GM11168 (cell line): ENCODE data around the gene DIPK1A.

ENCODE experiments used
- in situ Hi-C: fragments of 300-500 bp; cut with MboI; formaldehyde crosslinking; loops from one replicate; pipeline ENCODE4 v1.12.0; 2022; ENCODE audit warnings: low sequenced_read_pairs; ENCODE audit not compliant: unreplicated experiment

The DIPK1A gene

GRCh38 chr1:92826792-92827191 is 134.5 kb downstream of the DIPK1A start:
- in situ Hi-C loops = loop anchor here (25.0 kb wide), 1 partner anchor 514 kb away; no protein-coding TSS in a partner anchor

- in situ Hi-C loops = no loop called here
Observed at GRCh38 chr1:92822879-92823278, 138.4 kb downstream of the DIPK1A start.

- in situ Hi-C loops = no loop called here
Observed at GRCh38 chr1:92820551-92820950, 140.7 kb downstream of the DIPK1A start.

- in situ Hi-C loops = no loop called here
Observed at GRCh38 chr1:92820024-92820423, 141.2 kb downstream of the DIPK1A start.

DNA sequence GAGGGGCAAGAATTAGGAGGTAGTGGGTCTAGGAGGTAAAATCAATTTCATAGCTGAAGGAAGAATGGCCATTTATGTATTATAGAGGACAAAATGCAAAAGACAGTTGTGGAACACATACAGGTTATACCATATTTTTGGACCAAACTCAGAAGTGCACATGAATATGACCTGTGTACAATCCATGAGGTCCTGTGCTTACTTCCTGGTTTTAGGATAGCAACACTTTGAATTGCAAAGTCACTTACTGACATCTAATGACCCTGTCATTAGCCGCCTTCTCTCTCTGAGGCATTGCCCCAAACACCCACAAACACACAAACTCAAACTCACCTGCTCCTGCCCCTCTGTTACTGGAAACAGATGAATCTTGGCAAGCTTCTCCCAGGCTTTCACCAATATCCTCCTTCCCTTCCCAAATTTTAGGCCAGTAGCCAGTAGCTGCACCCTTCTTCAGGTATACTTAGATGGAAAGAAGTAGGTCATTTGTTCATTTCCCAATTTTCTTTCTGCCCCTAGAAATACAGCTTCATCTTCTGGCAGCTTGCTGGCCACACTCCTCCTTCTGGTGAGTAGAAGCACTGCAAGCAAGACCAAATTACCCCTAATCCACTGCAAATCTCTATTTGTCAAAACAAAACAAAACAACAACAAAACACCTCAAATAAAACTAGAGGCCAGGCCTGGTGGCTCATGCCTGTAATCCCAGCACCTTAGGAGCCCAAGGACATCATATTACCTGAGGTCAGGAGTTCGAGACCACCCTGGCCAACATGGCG is 143.1 kb downstream of the DIPK1A start:
- in situ Hi-C loops = loop anchor here (10.0 kb wide), 1 partner anchor 73 kb away; no protein-coding TSS in a partner anchor

DNA sequence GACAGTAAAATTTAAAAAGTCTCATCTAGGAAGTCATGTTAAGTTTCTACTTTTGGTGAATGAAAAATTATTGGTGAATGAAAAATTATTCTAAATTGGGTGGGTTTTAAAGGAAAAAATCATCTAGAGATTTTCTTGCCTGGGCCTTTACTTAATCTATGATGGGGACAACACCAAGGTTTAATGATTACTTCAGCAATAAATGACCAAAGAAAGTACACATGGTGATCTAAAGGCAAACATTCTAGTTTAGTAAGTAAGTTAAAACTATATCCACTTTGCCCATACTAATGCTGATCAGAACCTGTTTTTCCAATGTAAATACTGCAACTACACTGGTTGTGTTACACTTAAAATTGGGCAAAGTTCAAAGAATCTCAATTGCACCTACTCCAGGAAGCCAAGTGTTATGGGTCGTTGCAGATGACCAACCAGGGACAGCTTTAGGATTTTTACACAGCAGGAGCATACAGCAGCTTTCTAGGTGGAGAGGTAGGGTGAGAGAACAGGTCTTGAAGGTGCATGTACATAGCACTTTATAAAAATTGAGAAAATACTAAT is 144.0 kb downstream of the DIPK1A start:
- in situ Hi-C loops = loop anchor here (10.0 kb wide), 1 partner anchor 72 kb away; no protein-coding TSS in a partner anchor

- in situ Hi-C loops = loop anchor here (10.0 kb wide), 1 partner anchor 72 kb away; no protein-coding TSS in a partner anchor
Observed at GRCh38 chr1:92816732-92817131, 144.5 kb downstream of the DIPK1A start.

GRCh38 chr1:92808381-92808780 is 152.9 kb downstream of the DIPK1A start:
- in situ Hi-C loops = no loop called here

DNA sequence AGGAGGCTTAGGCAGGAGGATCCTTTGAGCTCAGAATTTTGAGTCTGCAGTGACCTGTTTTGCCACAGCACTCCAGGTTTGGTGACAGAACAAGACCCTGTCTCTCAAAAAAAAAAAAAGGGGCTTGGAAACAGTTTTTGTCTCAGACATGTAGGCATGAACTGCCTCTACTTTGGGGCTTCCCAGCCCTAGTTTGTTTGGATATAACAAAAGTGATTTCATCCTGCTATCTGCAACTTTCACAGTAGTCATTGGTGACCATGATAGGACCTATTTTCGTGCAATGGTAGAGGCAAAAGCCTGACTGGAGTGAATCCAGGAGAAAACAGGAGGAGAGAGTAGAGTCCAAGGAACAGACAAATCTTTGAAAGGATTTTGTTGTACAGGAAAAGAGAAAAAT is 156.0 kb downstream of the DIPK1A start:
- in situ Hi-C loops = no loop called here

DNA sequence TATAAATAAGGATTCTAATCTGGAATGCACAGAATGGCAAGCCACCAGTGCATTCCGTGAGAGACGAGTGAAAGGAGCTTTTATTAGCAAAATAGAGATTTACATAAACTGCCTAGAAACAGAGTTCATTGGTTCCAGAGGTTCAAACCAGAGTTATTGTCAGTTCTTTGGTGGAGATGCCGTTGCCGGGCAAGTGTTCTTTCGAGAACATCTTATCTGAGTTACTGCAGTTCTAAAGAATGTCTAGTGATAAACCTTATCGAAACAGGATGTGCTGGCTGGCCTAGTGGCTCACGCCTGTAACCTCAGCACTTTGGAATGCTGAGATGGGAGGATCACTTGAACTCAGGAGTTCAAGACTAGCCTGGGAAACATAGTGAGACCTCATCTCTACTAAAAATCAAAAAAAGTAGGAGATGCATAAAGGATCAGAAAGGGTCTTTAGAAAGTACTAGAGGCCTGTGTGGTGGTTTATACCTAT is 156.5 kb downstream of the DIPK1A start:
- in situ Hi-C loops = no loop called here

DNA sequence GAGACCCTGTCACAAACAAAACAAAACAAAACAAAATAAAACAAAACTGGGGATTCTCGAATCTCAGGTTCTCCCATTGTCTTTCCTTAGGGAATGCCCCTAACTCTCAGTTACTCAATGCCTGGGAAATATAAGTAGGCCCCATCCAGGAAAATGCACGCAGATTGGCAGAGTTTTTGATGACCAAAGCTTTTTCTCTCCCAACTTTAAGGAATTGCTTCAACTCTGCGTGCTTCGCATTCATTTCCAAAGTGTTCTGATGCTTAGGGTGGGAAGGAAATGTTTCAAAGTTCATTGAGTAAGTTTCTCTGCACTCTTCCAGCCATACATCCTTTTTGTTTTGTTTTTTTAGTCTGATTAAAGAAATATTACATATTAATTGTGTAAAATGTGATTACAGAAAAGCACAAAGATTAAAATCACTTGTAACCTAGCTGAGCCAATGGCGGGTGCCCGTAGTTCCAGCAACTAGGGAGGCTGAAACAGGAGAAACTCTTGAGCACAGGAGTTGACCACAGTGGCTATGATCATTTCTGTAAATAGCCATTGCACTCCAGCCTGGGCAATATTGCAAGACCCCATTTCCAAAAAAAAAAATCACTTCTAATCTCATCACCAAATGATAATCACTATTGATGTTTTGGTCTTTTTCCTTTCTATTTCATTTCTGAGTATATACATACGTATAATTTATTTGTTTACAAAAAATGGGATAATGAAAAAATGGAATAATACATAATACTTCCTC is 157.9 kb downstream of the DIPK1A start:
- in situ Hi-C loops = no loop called here

- in situ Hi-C loops = no loop called here
Observed at GRCh38 chr1:92797961-92798360, 163.3 kb downstream of the DIPK1A start.

DNA sequence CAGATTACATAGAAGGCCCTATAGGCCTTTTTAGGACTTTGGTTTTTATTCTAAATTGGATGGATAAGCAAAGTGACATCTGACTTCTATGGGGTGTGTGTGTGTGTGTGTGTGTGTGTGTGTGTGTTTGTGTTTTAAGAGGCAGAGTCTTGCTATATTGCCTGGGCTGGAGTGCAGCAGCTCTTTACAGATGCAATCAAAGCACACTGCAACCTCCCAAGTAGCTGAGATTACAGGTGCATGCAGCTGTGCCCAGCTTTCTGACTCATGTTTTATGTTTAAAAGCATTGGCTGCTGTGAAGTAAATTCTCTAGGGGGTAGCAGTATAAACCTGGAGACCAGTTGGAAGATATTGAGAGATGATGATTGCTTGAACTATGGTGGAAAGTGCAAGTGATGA is 164.0 kb downstream of the DIPK1A start:
- in situ Hi-C loops = no loop called here

- in situ Hi-C loops = no loop called here
Observed at GRCh38 chr1:92795166-92795565, 166.1 kb downstream of the DIPK1A start.

- in situ Hi-C loops = no loop called here
Observed at GRCh38 chr1:92792340-92792782, 168.9 kb downstream of the DIPK1A start.
